H1 (cell line): ENCODE results near the gene INSIG1. TPM values are rescaled to one million over a fixed set of nuclear protein-coding genes. Genes with fewer than 3 reads are reported as not detected.

Experiments
- CTCF ChIA-PET: fragments of 300-600 bp; sonication (Branson Sonifier 250); formaldehyde crosslinking; loops from one replicate; lab custom pipeline; 2021; ENCODE audit not compliant: partially characterized antibody; lab: Charles Lee
- POLR2A ChIA-PET: fragments of 300-600 bp; sonication (Branson Sonifier 250); formaldehyde crosslinking; loops from one replicate; lab custom pipeline; 2021; ENCODE audit warnings: inconsistent platforms; ENCODE audit not compliant: partially characterized antibody; lab: Charles Lee
- DNase-seq, 2 experiments: peaks; one replicate each; pipeline versions ENCODE4 v3.0.0 to v3.0.0-alpha.2; 2010 to 2022; ENCODE audit warnings: low spot score in 2 of 2, low read depth in 1 of 2, mixed read lengths in 1 of 2
- FAIRE-seq: peaks from 2 replicates; lab custom pipeline; 2011; peaks lifted over from hg19 to GRCh38; lab: Jason Lieb, UNC
- H2AFZ ChIP-seq: 2 replicates; pipeline ENCODE4 v1.8.1; 2012; ENCODE audit warnings: low read length, inconsistent platforms
- H2AK5ac ChIP-seq: 2 replicates; pipeline ENCODE4 v1.6.1; 2013; ENCODE audit warnings: low read depth, low read length
- H2BK120ac ChIP-seq: replicated peaks from 2 replicates; pipeline ENCODE3; 2013; ENCODE audit warnings: low read depth, low read length, inconsistent platforms
- H2BK12ac ChIP-seq: 2 replicates; pipeline ENCODE4 v1.6.1; 2013; ENCODE audit warnings: low read depth, low read length
- H2BK15ac ChIP-seq: 2 replicates; pipeline ENCODE4 v1.6.1; 2013; ENCODE audit warnings: low read length
- H2BK20ac ChIP-seq: 2 replicates; pipeline ENCODE4 v1.6.1; 2013; ENCODE audit warnings: low read length
- H2BK5ac ChIP-seq: 2 replicates; pipeline ENCODE4 v1.6.1; 2013; ENCODE audit warnings: low read depth, low read length
- H3K14ac ChIP-seq: 2 replicates; pipeline ENCODE4 v1.6.1; 2013; ENCODE audit warnings: inconsistent platforms; ENCODE audit not compliant: insufficient read length
- H3K18ac ChIP-seq: 2 replicates; pipeline ENCODE4 v1.6.1; 2013; ENCODE audit warnings: low read length; ENCODE audit errors: extremely low read depth
- H3K23ac ChIP-seq: 2 replicates; pipeline ENCODE4 v1.6.1; 2013; ENCODE audit warnings: inconsistent platforms; ENCODE audit not compliant: insufficient read length
- H3K23me2 ChIP-seq: 2 replicates; pipeline ENCODE4 v1.6.1; 2013; ENCODE audit warnings: low read depth, low read length
- H3K27ac ChIP-seq: 2 replicates; pipeline ENCODE4 v1.6.1; 2011; ENCODE audit warnings: low read depth, low read length, inconsistent platforms
- H3K27me3 ChIP-seq, 4 experiments: replicated peaks in 1 of 4; 1 replicate in 1 of 4; 2 replicates in 3 of 4; pipeline versions ENCODE4 v1.6.1 to v1.8.1; 2011 to 2013; ENCODE audit warnings: low read length in 3 of 4, mild to moderate bottlenecking in 3 of 4, inconsistent platforms in 2 of 4, mixed read lengths in 2 of 4, moderate library complexity in 1 of 4; ENCODE audit not compliant: control insufficient read depth in 3 of 4, insufficient read depth in 3 of 4; ENCODE audit errors: extremely low read depth in 1 of 4
- H3K36me3 ChIP-seq, 4 experiments: 2 replicates each; pipeline versions ENCODE4 v1.6.1 to v1.8.1; 2011 to 2013; ENCODE audit warnings: mild to moderate bottlenecking in 4 of 4, low read length in 3 of 4, moderate library complexity in 2 of 4, control low read depth in 1 of 4, inconsistent platforms in 1 of 4; ENCODE audit not compliant: insufficient read depth in 4 of 4, control insufficient read depth in 2 of 4
- H3K4ac ChIP-seq: replicated peaks from 2 replicates; pipeline ENCODE3; 2013; ENCODE audit warnings: low read length, low read depth, mixed read lengths, inconsistent platforms; ENCODE audit not compliant: insufficient read length
- H3K4me1 ChIP-seq, 4 experiments: replicated peaks in 1 of 4; 1 replicate in 1 of 4; 2 replicates in 3 of 4; pipeline versions ENCODE4 v1.6.1 to v1.8.1; 2011 to 2013; ENCODE audit warnings: low read length in 3 of 4, inconsistent platforms in 2 of 4, mixed read lengths in 1 of 4; ENCODE audit not compliant: insufficient read depth in 4 of 4, control insufficient read depth in 3 of 4
- H3K4me2 ChIP-seq, 2 experiments: 2 replicates each; pipeline versions ENCODE4 v1.6.1 to v1.8.1; 2011 to 2013; ENCODE audit warnings: low read depth in 2 of 2, low read length in 2 of 2, control low read depth in 1 of 2, inconsistent platforms in 1 of 2, mild to moderate bottlenecking in 1 of 2; ENCODE audit not compliant: insufficient read depth in 1 of 2
- H3K4me3 ChIP-seq, 4 experiments: fragments of 200-600, 300-600 bp in 1 of 4; sonication (generic), shearing (Covaris generic), sonication (Bioruptor Twin) in 1 of 4; 2 replicates each; pipeline versions ENCODE4 v1.5.1 to v1.8.1; 2011 to 2016; ENCODE audit warnings: low read length in 4 of 4, low read depth in 3 of 4, control low read depth in 2 of 4, inconsistent platforms in 2 of 4, mild to moderate bottlenecking in 2 of 4, mixed read lengths in 1 of 4, moderate library complexity in 1 of 4; ENCODE audit not compliant: insufficient read depth in 2 of 4; ENCODE audit errors: extremely low read depth in 1 of 4
- H3K56ac ChIP-seq: replicated peaks from 2 replicates; pipeline ENCODE3; 2013; ENCODE audit warnings: low read depth, mild to moderate bottlenecking, mixed read lengths, low read length, inconsistent platforms; ENCODE audit not compliant: insufficient read length
- H3K79me1 ChIP-seq: 2 replicates; pipeline ENCODE4 v1.6.1; 2013; ENCODE audit warnings: low read depth, low read length, control low read depth
- H3K79me2 ChIP-seq, 2 experiments: 2 replicates each; pipeline versions ENCODE4 v1.6.1 to v1.8.1; 2012 to 2013; ENCODE audit warnings: low read length in 2 of 2, mild to moderate bottlenecking in 2 of 2, inconsistent platforms in 1 of 2; ENCODE audit not compliant: insufficient read depth in 2 of 2, control insufficient read depth in 1 of 2
- H3K9ac ChIP-seq, 4 experiments: replicated peaks in 1 of 4; 1 replicate in 1 of 4; 2 replicates in 3 of 4; pipeline versions ENCODE4 v1.6.1 to v1.8.1; 2011 to 2013; ENCODE audit warnings: low read depth in 3 of 4, low read length in 3 of 4, control low read depth in 2 of 4, mild to moderate bottlenecking in 2 of 4, moderate library complexity in 2 of 4, inconsistent platforms in 1 of 4; ENCODE audit errors: extremely low read depth in 1 of 4
- H3K9me3 ChIP-seq, 2 experiments: 2 replicates each; pipeline versions ENCODE4 v1.6.1 to v1.8.1; 2012 to 2013; ENCODE audit warnings: mild to moderate bottlenecking in 2 of 2, moderate library complexity in 2 of 2, control low read depth in 1 of 2, inconsistent platforms in 1 of 2, low read depth in 1 of 2, low read length in 1 of 2, mixed read lengths in 1 of 2; ENCODE audit not compliant: insufficient read depth in 2 of 2
- H4K20me1 ChIP-seq, 2 experiments: replicated peaks in 1 of 2; 2 replicates each; pipeline versions ENCODE3 to v1.8.1; 2011 to 2013; ENCODE audit warnings: inconsistent platforms in 2 of 2, low read length in 2 of 2, mild to moderate bottlenecking in 1 of 2; ENCODE audit not compliant: insufficient read depth in 2 of 2, control insufficient read depth in 1 of 2
- H4K5ac ChIP-seq: 2 replicates; pipeline ENCODE4 v1.6.1; 2013; ENCODE audit warnings: low read length, low read depth, mixed read lengths, inconsistent platforms; ENCODE audit not compliant: insufficient read length
- H4K8ac ChIP-seq: 2 replicates; pipeline ENCODE4 v1.8.0; 2013; ENCODE audit warnings: mild to moderate bottlenecking, moderate library complexity, low read length, inconsistent platforms; ENCODE audit not compliant: insufficient read depth; ENCODE audit errors: extremely low read depth
- H4K91ac ChIP-seq: replicated peaks from 2 replicates; pipeline ENCODE3; 2013; ENCODE audit warnings: low read length, mixed read lengths, inconsistent platforms; ENCODE audit not compliant: insufficient read length
- MAX ChIP-seq: IDR thresholded peaks from 2 replicates; pipeline ENCODE4 v1.6.1; 2012; ENCODE audit warnings: inconsistent platforms
- POLR2A ChIP-seq, 2 experiments: IDR thresholded peaks; 1 replicate in 1 of 2; 2 replicates in 1 of 2; pipeline ENCODE4 v1.6.1; 2011; ENCODE audit warnings: low read depth in 2 of 2, low read length in 2 of 2, mild to moderate bottlenecking in 2 of 2; ENCODE audit errors: control extremely low read depth in 1 of 2
- TAF7 ChIP-seq: optimal IDR thresholded peaks from 2 replicates; pipeline ENCODE3; 2011; ENCODE audit warnings: low read depth, mild to moderate bottlenecking, inconsistent platforms, low read length, moderate library complexity, borderline replicate concordance
- WGBS, 2 experiments: shearing (Covaris generic) in 1 of 2; methylation state at CpG; one replicate each; pipeline versions ENCODE4 v1.1.6 to v1.1.7; 2013 to 2015; ENCODE audit warnings: low lambda C conversion rate in 2 of 2, mixed read lengths in 2 of 2, inconsistent platforms in 1 of 2, low coverage in 1 of 2, missing lambda C conversion rate in 1 of 2; ENCODE audit not compliant: insufficient replicate concordance in 2 of 2, insufficient coverage in 1 of 2, insufficient read length in 1 of 2; ENCODE audit errors: extremely low coverage in 1 of 2, missing lambda C conversion rate in 1 of 2; 5-methylcytosine and 5-hydroxymethylcytosine counted together
- polyA plus RNA-seq, 7 experiments: library from polyadenylated mRNA; depleted of rRNA in 3 of 7; stranded (reverse) in 5 of 7; unstranded in 2 of 7; fragments of >200 nt in 5 of 7; fragments of 200-250 nt in 2 of 7; gene quantifications; 1 replicate in 5 of 7; 2 replicates in 1 of 7; 4 replicates in 1 of 7; pipeline versions ENCODE4 v1.2.1 to v1.2.3, GENCODE V29; 2011 to 2013; ENCODE audit warnings: missing spikeins in 2 of 7, mixed read lengths in 2 of 7
- total RNA-seq: library from RNA; stranded (reverse); fragmentation: NEBNext Ultra II Directional; extraction: Animal tissue kit (Norgen Biotek cat#: 25700); gene quantifications from 2 replicates; pipeline ENCODE4 v1.2.1, GENCODE V29; 2021

The INSIG1 gene
- total and polyA plus RNA-seq, 2 of the 8 experiments (the other 6 are each of a cell fraction or from before 2014, with no cell fraction given) = 40.0 to 58.4 TPM

- no peaks in the 10 kb centered on the region for H3K79me1 ChIP-seq
- 88% methylated on average over 8 of the region's 8 CpGs; no CpG with 5 or more reads in 1 of the 2 experiments for WGBS, 2 experiments
- no peaks in the 10 kb centered on the region for H3K9me3 ChIP-seq
- H3K23ac ChIP-seq = no peak overlapping the region
- no peak overlapping the region for H2BK12ac ChIP-seq
- H3K14ac ChIP-seq = no peak overlapping the region
- H2AFZ ChIP-seq = no peak overlapping the region
- peaks cover 7% of the 10 kb centered on the region; the same call in 1 of the 2 replicates for H3K23me2 ChIP-seq
- H3K27me3 ChIP-seq = no peaks in the 10 kb centered on the region
- H2AK5ac ChIP-seq = no peak overlapping the region
- no peak overlapping the region for H3K9ac ChIP-seq
- no peak overlapping the region; the same call in 1 of the 2 replicates for H2BK15ac ChIP-seq
- H2BK120ac ChIP-seq = no peak overlapping the region
- peaks cover 0 to 2% of the 10 kb centered on the region in 2 experiments for H4K20me1 ChIP-seq
- H4K5ac ChIP-seq = no peak overlapping the region
- no peak overlapping the region for H3K4ac ChIP-seq
- H3K36me3 ChIP-seq = no peaks in the 10 kb centered on the region
- ChIA-PET CTCF (interaction anchor here (0.8 to 1.3 kb wide), 2 partner anchors 285 to 460 kb away, joined by 3 to 5 read pairs; no protein-coding TSS in a partner anchor), POLR2A (no interaction called here)
- TF ChIP-seq MAX (no peak), TAF7 (no peak), POLR2A (IDR thresholded peaks at IDR 0.05; ENCODE audit: control extremely low read depth in 1 of 2, low read depth in 2 of 2, low read length in 2 of 2) (no peak)
- H3K27ac ChIP-seq = no peak overlapping the region
- no peak overlapping the region for H3K4me3 ChIP-seq
- H4K8ac ChIP-seq = no peak overlapping the region
- peaks cover 0 to 5% of the 10 kb centered on the region in 2 experiments; a peak in 3 of 4 replicates for H3K79me2 ChIP-seq
- H2BK5ac ChIP-seq = no peak overlapping the region
- H3K56ac ChIP-seq = no peak overlapping the region
- H3K4me1 ChIP-seq = peaks cover 5 to 14% (median 9%) of the 10 kb centered on the region in 4 experiments; a peak in 4 of 7 replicates
- no peak overlapping the region for H3K18ac ChIP-seq
- DNase-seq = no peak
- no peak overlapping the region for H3K4me2 ChIP-seq
- H4K91ac ChIP-seq = no peak overlapping the region
- H2BK20ac ChIP-seq = no peak overlapping the region
- no peak for FAIRE-seq
Measured at GRCh38 chr7:155293721-155294510, 3.8 kb upstream of the INSIG1 start.
